HG03064 (cell line): ENCODE data around the gene EIF1AD.
A peak's percentile ranks its signal among the peaks of the same experiment; 100 is the strongest.

Experiments used
- ATAC-seq: cut with Tn5 transposase; IDR thresholded peaks from one replicate; pipeline ENCODE4 v1.9.1; 2021; ENCODE audit warnings: low read depth; ENCODE audit not compliant: unreplicated experiment

EIF1AD gene

GRCh38 chr11:66006134-66006890 is 4.4 kb upstream of the EIF1AD start:
- ATAC-seq, result no peak

GRCh38 chr11:66004186-66004585 is 2.2 kb upstream of the EIF1AD start:
- no peak for ATAC-seq

GRCh38 chr11:66003291-66003690 is 1.3 kb upstream of the EIF1AD start:
- no peak for ATAC-seq

GRCh38 chr11:66002648-66003225 is 780 bp upstream of the EIF1AD start:
- ATAC-seq, result peak; percentile 41

- no peak for ATAC-seq
Observed at GRCh38 chr11:65997286-65997685, 4.7 kb downstream of the EIF1AD start.

GRCh38 chr11:65992056-65992455 is 9.9 kb downstream of the EIF1AD start:
- ATAC-seq, result no peak

GRCh38 chr11:65988791-65989592 is 13.0 kb downstream of the EIF1AD start:
- peak; percentile 95 for ATAC-seq

- ATAC-seq, result no peak
Observed at GRCh38 chr11:65987336-65987735, 14.6 kb downstream of the EIF1AD start.

- ATAC-seq, result no peak
Observed at GRCh38 chr11:65983589-65983987, 18.4 kb downstream of the EIF1AD start.

- no peak for ATAC-seq
Observed at GRCh38 chr11:65982824-65983588, 19.0 kb downstream of the EIF1AD start.

GRCh38 chr11:65981972-65982823 is 19.8 kb downstream of the EIF1AD start:
- ATAC-seq, result no peak

- no peak for ATAC-seq
Observed at GRCh38 chr11:65981101-65981740, 20.7 kb downstream of the EIF1AD start.

GRCh38 chr11:65979261-65979759 is 22.6 kb downstream of the EIF1AD start:
- ATAC-seq, result no peak

GRCh38 chr11:65978391-65979238 is 23.3 kb downstream of the EIF1AD start:
- no peak for ATAC-seq

GRCh38 chr11:65977621-65978390 is 24.2 kb downstream of the EIF1AD start:
- no peak for ATAC-seq

GRCh38 chr11:65976216-65977176 is 25.5 kb downstream of the EIF1AD start:
- no peak for ATAC-seq
